ENCODE data around the gene PTPRE. TPM values are rescaled to one million over a fixed set of nuclear protein-coding genes. Genes with fewer than 3 reads are reported as not detected.

The PTPRE gene
- polyA plus RNA-seq, 1 donor (not counting 4 experiments of a cell fraction or from before 2014, with no cell fraction given): 15.1 TPM

DNA sequence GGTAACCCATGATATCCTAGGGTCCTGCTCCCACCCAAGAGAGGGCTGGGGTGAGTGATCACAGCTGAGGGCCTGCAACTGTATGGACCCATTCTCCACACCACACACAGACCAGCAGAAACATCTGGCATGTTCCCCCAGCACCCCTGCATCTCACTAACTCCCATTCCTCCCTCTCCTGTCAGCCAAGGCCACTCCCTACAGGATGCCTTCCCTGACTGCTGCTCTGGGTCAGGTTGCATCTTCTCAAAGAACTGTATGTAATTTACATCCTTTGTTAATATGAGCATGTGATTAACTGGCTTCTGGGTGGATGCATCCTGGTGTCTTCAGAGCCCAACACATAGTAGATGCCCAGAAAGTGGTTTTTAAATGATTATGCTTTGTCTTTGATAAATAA is 56.2 kb downstream of the PTPRE start:
- H3K9me1 ChIP-seq (ENCODE audit: control insufficient read depth, extremely low read depth, insufficient read depth, low read length): no peaks in the 10 kb centered on the region
- no peak overlapping the region for H3K27ac ChIP-seq (ENCODE audit: control insufficient read depth, insufficient read depth, low read length)
- no peaks in the 10 kb centered on the region for H3K9me3 ChIP-seq (ENCODE audit: control insufficient read depth, low read depth, low read length)
- H3K79me2 ChIP-seq (ENCODE audit: control insufficient read depth, insufficient read depth, low read length): no peaks in the 10 kb centered on the region
- dilution Hi-C loops (cut with MboI; ENCODE audit: extremely low pct_ligation_motif_present, low sequenced_read_pairs): no loop called here
- H3K4me3 ChIP-seq (ENCODE audit: control insufficient read depth in 2 of 3, extremely low read depth in 1 of 3, insufficient read depth in 2 of 3, low read depth in 1 of 3, low read length in 3 of 3): no peak overlapping the region
- no peak overlapping the region for H3K9ac ChIP-seq (ENCODE audit: control insufficient read depth, extremely low read depth, insufficient read depth, low read length)
- H3K27me3 ChIP-seq (ENCODE audit: control insufficient read depth, extremely low read depth, insufficient read depth, low read length): no peaks in the 10 kb centered on the region
- H3K4me1 ChIP-seq (ENCODE audit: control insufficient read depth, extremely low read depth, insufficient read depth, low read length): no peaks in the 10 kb centered on the region
- FAIRE-seq (no peak), DNase-seq (ENCODE audit: low read depth, low spot score) (no peak)
- no peaks in the 10 kb centered on the region for H4K20me1 ChIP-seq (ENCODE audit: control insufficient read depth, extremely low read depth, insufficient read depth, low read length)
- no peak overlapping the region for H2AFZ ChIP-seq (ENCODE audit: control insufficient read depth, low read length)
- no peak overlapping the region for H3K4me2 ChIP-seq (ENCODE audit: control insufficient read depth, extremely low read depth, insufficient read depth, low read depth, low read length)
- H3K36me3 ChIP-seq (ENCODE audit: control insufficient read depth in 2 of 2, extremely low read depth in 1 of 2, insufficient read depth in 2 of 2, low read length in 2 of 2): no peaks in the 10 kb centered on the region
- TF ChIP-seq, protein P1, sequence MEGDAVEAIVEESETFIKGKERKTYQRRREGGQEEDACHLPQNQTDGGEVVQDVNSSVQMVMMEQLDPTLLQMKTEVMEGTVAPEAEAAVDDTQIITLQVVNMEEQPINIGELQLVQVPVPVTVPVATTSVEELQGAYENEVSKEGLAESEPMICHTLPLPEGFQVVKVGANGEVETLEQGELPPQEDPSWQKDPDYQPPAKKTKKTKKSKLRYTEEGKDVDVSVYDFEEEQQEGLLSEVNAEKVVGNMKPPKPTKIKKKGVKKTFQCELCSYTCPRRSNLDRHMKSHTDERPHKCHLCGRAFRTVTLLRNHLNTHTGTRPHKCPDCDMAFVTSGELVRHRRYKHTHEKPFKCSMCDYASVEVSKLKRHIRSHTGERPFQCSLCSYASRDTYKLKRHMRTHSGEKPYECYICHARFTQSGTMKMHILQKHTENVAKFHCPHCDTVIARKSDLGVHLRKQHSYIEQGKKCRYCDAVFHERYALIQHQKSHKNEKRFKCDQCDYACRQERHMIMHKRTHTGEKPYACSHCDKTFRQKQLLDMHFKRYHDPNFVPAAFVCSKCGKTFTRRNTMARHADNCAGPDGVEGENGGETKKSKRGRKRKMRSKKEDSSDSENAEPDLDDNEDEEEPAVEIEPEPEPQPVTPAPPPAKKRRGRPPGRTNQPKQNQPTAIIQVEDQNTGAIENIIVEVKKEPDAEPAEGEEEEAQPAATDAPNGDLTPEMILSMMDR (optimal IDR thresholded peaks at IDR 0.05 in 1 of 3, IDR thresholded peaks at IDR 0.05 in 1 of 3, conservative IDR thresholded peaks at IDR 0.05 in 1 of 3; ENCODE audit: extremely low read depth in 1 of 3, insufficient read depth in 2 of 3, low read length in 3 of 3): no peak
- TF ChIP-seq EZH2 (IDR thresholded peaks at IDR 0.05; ENCODE audit: low read length): no peak

DNA sequence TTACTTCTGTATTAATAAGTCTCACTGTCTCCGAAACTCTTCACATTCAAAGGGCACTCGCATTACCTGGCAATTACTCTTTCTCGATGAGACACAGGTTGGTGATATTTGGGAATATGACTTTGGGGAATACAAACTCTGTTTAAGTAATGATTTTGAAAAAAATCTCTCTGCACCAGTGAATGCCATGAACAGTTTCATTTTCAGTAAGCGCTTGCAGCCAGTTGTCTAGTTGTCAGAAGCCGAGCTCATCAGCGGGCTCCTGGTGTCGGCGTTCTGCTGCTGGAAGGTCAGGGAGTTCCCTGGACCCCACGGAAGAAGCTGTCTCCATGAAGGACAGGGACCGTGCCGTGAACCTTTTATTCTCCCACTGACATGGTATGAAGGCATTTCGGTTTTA is 57.7 kb downstream of the PTPRE start:
- no peak for FAIRE-seq
- Histone ChIP-seq H3K4me1 (ENCODE audit: control insufficient read depth, extremely low read depth, insufficient read depth, low read length) (no peaks in the 10 kb centered on the region), H3K27me3 (ENCODE audit: control insufficient read depth, extremely low read depth, insufficient read depth, low read length) (no peaks in the 10 kb centered on the region), H3K27ac (ENCODE audit: control insufficient read depth, insufficient read depth, low read length) (no peak overlapping the region), H3K4me3 (ENCODE audit: control insufficient read depth in 2 of 3, extremely low read depth in 1 of 3, insufficient read depth in 2 of 3, low read depth in 1 of 3, low read length in 3 of 3) (no peak overlapping the region), H4K20me1 (ENCODE audit: control insufficient read depth, extremely low read depth, insufficient read depth, low read length) (no peaks in the 10 kb centered on the region), H3K4me2 (ENCODE audit: control insufficient read depth, extremely low read depth, insufficient read depth, low read depth, low read length) (no peak overlapping the region), H3K36me3 (ENCODE audit: control insufficient read depth in 2 of 2, extremely low read depth in 1 of 2, insufficient read depth in 2 of 2, low read length in 2 of 2) (no peaks in the 10 kb centered on the region), H2AFZ (ENCODE audit: control insufficient read depth, low read length) (no peak overlapping the region), H3K9me3 (ENCODE audit: control insufficient read depth, low read depth, low read length) (no peaks in the 10 kb centered on the region), H3K9ac (ENCODE audit: control insufficient read depth, extremely low read depth, insufficient read depth, low read length) (no peak overlapping the region), H3K79me2 (ENCODE audit: control insufficient read depth, insufficient read depth, low read length) (no peaks in the 10 kb centered on the region), H3K9me1 (ENCODE audit: control insufficient read depth, extremely low read depth, insufficient read depth, low read length) (no peaks in the 10 kb centered on the region)
- no peak for TF ChIP-seq EZH2 (IDR thresholded peaks at IDR 0.05; ENCODE audit: low read length)
- TF ChIP-seq, protein P1 (optimal IDR thresholded peaks at IDR 0.05 in 1 of 3, IDR thresholded peaks at IDR 0.05 in 1 of 3, conservative IDR thresholded peaks at IDR 0.05 in 1 of 3; ENCODE audit: extremely low read depth in 1 of 3, insufficient read depth in 2 of 3, low read length in 3 of 3): no peak
- dilution Hi-C loops (cut with MboI; ENCODE audit: extremely low pct_ligation_motif_present, low sequenced_read_pairs): no loop called here
- DNase-seq (ENCODE audit: low read depth, low spot score): no peak

All from keratinocyte (primary cell).